ENCODE measurements around the gene DDX42. TPM values are rescaled to one million over a fixed set of nuclear protein-coding genes. Genes with fewer than 3 reads are reported as not detected.

DDX42 gene
- total RNA-seq, 1 experiment from 2014 or later = 128 TPM

GRCh38 chr17:63754046-63754445 is 19.9 kb upstream of the DDX42 start:
- DNase-seq (ENCODE audit: low spot score) (no peak), ATAC-seq (no peak)
- no peaks in the 10 kb centered on the region for H3K27me3 Mint-ChIP-seq (ENCODE audit: low read depth)
- peaks cover 55% of the 10 kb centered on the region for H3K36me3 Mint-ChIP-seq
- ChIA-PET CTCF (no interaction called here), POLR2A (no interaction called here)
- no peaks in the 10 kb centered on the region for H3K4me1 Mint-ChIP-seq
- TF ChIP-seq RELA (CRISPR knock-in tag; IDR thresholded peaks at IDR 0.05; ENCODE audit: borderline replicate concordance) (no peak), CTCF (IDR thresholded peaks at IDR 0.05) (no peak), STAT6 (CRISPR knock-in tag; conservative IDR thresholded peaks at IDR 0.05; ENCODE audit: low read depth) (no peak), FOXP1 (CRISPR knock-in tag; IDR thresholded peaks at IDR 0.05; ENCODE audit: borderline replicate concordance) (no peak), AR (CRISPR knock-in tag; IDR thresholded peaks at IDR 0.05) (no peak), ZNF121 (CRISPR knock-in tag; IDR thresholded peaks at IDR 0.05) (no peak), JUN (CRISPR knock-in tag; IDR thresholded peaks at IDR 0.05) (no peak), ZNF281 (CRISPR knock-in tag; IDR thresholded peaks at IDR 0.05) (no peak)
- H3K4me3 Mint-ChIP-seq = no peak overlapping the region
- no peak overlapping the region for H3K27ac Mint-ChIP-seq
- H3K9me3 Mint-ChIP-seq = no peaks in the 10 kb centered on the region

GRCh38 chr17:63758428-63758827 is 15.5 kb upstream of the DDX42 start:
- ChIA-PET CTCF (no interaction called here), POLR2A (interaction anchor here (1.3 kb wide), 1 partner anchor 15 kb away, joined by 3 read pairs; the partner anchor contains the start of genes CCDC47 and DDX42)
- H3K27ac Mint-ChIP-seq = no peak overlapping the region; the same call in 1 of the 2 replicates
- no peak for ATAC-seq
- TF ChIP-seq ZNF423 (CRISPR knock-in tag; IDR thresholded peaks at IDR 0.05) (no peak), KAT7 (CRISPR knock-in tag; IDR thresholded peaks at IDR 0.05; ENCODE audit: borderline replicate concordance) (no peak), HMGXB4 (CRISPR knock-in tag; IDR thresholded peaks at IDR 0.05) (no peak)
- H3K4me3 Mint-ChIP-seq = no peak overlapping the region
- H3K27me3 Mint-ChIP-seq (ENCODE audit: low read depth) = no peaks in the 10 kb centered on the region
- H3K4me1 Mint-ChIP-seq = no peaks in the 10 kb centered on the region
- H3K36me3 Mint-ChIP-seq = peaks cover 65% of the 10 kb centered on the region
- no peak for DNase-seq (ENCODE audit: low spot score)
- no peaks in the 10 kb centered on the region for H3K9me3 Mint-ChIP-seq

Data from WTC11 (cell line).